ENCODE measurements around the gene NFIX.

The NFIX gene

DNA sequence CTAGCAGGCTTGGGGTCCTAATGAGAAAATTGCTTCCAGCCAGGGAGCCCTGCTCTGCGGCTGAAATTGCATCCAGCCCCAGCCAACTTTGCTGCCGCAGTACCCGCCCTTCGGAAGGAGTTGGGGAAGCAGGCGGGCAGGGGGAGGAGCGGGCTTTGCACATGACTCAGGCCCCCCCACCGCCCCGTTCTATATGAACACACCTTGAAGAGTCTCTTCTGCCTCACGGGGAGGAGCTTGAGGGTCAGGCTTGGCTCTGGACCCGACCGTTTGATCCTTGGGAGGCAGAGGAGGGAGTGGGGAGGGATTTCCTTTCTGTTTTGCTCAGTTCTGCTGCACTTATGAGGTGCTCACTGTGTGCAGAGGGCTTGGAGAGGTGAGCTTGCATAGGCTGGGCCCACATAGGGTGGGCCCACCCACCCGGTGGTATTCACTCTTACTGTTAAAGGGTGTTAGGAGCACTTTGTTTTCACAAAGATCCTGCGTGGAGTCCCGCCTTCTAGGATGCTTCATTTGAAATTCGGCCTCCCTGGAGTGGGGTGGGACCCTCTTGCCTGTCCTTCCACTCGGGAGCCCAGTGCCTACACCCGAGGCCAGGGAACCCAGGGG is 60.9 kb downstream of the NFIX start:
- DNase-seq (ENCODE audit: low spot score), result no peak

DNA sequence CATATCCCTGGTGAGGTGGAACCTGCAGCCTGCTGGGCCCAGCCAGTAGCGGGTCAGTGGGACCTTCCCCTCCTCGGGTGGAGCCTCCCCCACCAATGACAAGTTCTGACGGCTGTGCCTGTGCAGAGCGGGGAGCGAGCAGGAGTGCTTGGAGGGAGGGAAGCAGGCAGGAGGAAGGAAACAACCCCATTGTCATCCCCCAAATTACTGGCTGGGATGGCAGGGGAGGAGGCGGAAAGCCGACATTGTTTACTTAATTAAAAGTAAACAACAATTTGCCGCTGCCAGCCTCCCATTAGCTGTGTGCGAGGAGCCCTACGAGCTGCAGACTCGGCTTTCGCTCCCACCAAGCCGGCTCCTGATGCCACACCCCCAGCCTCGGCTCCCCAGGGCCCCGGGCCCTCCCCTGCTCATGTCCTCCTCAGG is 61.9 kb downstream of the NFIX start:
- DNase-seq (ENCODE audit: low spot score), result no peak

DNA sequence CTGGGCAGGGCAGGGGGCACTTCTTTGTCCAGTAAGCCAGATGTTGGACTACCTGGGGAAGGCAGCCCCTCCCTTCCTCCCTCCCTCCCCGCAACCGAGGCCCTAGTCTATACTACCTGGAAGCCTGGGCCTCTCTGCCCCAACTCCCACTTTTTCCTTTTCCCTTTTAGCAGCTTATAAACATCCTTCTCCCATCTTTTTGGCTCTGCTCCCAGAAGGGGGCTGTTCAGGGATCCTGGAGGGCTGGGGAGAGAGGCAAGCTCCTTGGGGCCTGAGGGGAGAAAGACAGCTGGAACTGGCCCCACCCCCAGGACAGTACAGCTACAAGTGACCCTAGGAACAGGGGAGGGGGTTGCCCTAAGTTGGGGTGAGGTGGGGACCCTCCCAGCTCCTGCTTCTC is 62.5 kb downstream of the NFIX start:
- no peak for DNase-seq (ENCODE audit: low spot score)

DNA sequence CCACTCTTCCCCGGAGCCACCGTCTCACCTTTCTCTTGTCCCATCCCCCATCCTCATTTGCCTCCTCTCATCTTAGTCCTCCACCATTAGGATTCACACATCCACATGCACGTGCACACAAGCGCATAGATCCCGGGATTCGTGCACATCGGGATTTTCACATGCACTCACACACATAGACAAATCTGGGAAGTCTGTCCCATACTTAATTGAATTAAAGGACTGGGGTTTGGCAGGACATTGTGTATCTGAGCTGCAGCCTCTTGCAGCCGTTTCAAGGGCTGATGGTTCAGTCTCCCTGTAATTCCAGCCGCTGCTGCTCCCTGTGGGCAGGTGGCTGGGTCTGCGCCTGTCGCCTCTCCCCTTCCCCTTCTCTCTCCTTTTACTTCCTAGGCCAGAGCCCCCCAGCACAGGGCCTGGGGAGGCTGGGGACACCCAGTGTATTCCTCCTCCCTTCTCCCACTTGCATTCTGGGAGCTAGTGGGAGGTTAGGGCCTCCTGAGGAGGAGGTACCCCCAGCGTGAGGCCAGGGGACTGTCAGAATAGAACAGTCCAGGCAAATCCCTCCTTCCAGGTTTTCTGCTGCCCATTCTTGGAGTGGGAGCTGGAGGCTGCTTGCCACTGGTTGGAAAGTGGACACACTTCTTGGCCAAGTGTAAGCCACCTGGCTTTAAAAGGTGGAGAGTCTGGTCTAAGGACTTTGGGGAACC is 63.8 kb downstream of the NFIX start:
- no peak for DNase-seq (ENCODE audit: low spot score)

DNA sequence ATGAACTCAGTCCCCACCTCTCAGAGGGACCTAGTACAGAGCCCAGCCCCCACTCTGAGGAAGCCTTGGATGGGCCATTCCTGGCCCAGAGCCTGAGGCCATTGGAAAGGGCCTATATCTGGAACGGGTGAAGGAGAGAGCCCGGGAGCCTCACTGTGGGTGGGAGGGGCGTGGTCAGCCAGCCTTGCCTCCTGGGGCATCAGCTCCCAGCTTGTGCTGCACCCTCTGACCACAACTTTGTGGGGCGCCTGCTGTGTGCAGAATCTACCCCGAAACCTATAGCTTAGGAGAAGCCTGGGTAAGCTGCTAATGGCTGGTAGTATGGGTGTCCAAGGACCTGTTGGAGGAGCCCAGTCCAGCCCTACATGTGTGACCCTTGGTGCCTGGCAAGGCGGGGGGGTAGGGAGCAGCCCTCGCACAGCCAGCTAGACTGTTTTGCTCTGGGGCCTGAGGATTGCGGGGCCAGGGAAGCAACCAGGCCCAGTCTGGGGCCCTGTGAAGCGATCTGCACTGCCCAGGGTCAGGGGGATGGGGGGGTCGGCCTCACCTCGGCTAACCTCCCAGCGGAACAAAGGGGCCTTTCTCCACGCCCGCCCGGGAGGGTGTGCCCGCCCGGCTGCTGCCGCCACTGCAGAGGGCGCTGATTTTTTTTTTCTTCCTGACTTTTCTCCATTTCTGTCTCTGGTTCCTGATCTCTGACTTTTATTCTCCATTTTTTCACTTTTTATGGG is 65.1 kb downstream of the NFIX start:
- no peak for DNase-seq (ENCODE audit: low spot score)

DNA sequence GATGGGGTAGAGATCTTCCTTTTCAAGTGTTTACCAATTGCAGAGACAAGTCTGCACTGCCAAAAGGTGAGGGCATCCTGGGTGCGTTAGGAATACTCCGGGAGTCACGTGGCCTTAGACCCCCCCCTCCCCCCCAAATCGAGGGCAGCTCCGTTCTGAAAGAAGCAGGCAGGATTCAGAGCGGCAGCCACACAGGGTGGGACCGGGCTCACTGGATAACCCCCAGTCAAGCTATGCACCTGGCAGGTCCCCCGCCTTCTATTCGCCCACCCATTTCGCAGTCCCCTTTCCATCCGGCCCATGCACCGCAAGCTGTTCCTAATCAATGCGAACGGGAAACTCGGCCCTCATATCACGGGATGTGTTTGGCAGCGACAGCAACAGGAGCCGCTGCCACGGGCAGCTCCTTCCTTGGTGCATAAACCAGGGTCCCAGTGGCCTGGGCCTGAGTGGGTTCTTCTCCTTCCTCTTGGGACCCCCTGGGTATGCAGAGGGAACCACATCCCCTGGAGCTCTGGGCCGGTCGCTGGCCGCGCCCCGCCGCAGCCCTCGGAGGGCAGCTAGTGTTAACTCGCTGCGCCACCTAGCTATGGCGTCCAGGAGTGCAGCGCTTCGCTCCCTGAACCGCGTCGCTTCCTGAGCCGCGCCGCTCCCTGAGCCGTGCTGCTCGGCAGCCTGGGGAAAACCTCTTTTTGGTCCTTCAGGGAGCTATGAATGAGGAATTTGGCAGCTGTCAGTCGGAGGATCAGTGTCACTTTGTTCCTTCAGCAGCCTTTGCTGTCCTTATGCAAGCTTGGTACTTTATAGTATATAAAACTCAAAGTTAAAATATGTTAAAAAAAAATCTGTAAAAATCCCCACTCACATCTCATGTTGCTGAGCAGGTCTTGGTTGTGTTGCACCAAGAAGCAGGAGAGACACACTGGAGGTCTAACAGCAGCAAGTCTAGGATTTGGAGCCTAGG is 66.0 kb downstream of the NFIX start:
- peak; percentile 87 for DNase-seq (ENCODE audit: low spot score)

DNA sequence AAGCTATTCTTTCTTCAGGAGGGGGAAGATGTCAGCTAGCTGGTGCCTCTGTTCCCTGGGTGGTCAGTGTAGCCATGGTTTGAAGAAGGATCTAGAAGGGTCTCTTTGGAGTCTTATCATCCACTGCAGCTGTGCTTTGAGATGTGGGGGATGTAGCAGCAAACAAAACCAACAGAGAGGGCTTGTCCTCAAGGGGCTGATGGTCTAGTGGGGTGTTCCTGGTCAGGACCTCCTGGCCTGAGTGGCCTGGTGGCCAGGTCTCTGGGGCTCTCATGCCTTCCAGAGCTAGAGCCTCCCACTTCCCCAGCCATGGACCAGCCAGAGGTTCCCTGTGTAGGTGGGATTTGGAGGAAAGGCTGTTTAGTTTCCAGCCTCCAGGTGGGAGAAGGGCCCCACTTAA is 67.0 kb downstream of the NFIX start:
- no peak for DNase-seq (ENCODE audit: low spot score)

DNA sequence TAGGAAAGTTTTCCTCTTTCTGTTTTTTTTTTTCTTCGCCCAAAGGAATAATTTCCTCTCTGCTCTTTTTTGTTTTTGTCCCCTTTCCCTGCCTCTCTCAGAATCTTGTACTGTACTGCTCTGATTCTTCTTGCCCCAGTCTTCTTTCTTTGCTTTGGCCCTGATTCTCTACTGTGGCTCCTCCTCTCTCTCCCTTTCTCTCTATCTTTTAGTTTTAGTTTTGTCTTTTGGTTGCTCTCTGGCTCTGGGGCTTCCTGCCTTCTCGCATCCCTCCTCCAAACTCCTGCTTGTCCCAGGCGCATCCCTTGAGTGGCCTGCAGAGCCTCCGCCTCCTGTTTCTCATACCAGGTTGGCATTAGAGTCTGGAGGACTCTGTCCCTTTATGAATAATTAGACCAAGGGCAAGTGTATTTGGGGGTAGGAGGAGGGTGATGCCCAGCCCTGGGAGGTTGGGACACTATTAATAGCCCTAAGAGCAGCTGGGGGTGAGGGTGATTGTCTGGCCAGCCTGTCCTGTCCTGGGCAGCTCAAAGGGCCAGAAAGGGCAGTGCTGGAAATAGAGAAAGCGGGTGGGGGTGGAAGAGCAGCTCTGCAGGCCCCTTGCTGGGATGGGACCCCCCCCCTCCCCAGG is 68.3 kb downstream of the NFIX start:
- DNase-seq (ENCODE audit: low spot score), result no peak

DNA sequence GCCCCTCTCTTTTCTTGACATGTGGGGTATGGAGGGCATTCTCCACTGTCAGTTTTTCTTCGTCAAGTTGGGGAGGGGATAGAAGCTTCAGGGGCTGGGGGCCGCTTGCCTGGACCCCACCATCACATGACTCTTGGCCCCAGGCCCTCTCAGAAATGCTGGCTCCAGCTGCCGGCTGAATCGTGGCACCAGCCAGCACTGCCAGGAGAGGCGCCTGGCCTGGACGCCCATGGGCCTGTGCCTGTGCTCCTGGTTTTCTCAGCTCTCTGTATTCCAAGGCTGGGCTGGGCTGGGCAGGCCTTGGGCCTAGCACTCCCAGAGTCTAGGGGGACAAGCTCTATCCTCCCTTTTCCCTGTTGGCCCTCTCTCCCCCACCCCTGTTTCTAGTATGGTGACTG is 68.8 kb downstream of the NFIX start:
- DNase-seq (ENCODE audit: low spot score), result no peak

DNA sequence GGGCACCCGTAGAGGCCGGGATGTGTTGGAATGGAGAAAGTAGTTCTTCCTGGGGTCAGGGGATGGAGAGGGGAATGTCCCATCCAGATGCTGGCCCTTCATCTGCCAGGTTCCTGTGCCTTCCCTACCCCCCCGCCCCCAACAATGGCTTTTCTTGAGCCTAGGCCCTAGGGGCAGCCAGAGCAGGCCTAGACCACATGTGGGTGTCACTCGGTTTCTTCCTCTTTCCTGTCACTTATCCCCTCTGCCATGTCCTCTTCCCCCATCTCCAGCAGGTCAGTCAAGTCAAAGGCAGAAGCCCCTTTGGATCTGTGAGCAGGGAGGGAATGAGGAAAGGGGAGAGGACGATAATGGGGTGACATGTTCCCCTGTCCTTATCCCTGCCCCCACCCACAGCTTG is 71.0 kb downstream of the NFIX start:
- no peak for DNase-seq (ENCODE audit: low spot score)

DNA sequence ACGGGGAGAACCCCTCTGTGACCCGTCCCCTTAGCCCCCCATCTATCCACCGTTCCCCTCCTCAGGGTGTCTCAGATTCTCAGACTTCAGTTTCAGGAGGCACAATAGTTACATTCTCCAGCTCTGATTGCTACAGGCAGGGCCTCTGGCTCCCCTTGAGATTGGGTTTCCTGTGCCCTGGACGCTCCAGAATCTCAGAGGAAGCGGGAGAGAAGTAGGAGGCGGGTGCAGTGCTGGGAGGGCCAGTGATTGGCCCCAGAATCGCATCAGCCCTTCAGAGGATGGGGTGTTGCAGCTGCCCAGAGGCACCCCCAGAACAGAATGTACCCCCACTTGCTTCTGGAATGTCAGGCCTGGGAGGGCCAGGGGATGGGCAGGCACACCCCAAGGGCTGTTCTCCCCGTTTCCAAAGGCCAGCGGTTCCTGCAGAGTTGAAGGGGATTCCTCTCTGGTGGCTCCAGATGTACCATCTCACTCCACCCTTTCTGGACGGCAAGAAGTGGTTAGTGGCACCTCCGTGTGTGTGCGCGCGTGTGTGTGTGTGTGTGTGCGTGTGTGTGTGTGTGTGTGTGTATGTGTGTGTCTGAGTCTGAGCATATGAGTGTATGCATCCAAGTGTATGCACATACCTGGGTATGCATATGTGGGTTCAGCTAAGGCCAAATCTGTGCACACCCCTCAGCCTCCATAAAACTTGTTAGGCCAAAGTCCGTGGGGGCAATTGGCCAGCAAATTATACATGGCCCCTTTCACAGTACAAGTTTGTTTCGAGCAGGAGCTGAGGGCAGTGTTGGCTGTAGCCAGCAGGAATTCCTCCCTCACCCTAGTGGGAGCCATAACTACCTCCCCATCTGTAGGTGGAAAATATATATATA is 71.9 kb downstream of the NFIX start:
- DNase-seq (ENCODE audit: low spot score), result no peak

DNA sequence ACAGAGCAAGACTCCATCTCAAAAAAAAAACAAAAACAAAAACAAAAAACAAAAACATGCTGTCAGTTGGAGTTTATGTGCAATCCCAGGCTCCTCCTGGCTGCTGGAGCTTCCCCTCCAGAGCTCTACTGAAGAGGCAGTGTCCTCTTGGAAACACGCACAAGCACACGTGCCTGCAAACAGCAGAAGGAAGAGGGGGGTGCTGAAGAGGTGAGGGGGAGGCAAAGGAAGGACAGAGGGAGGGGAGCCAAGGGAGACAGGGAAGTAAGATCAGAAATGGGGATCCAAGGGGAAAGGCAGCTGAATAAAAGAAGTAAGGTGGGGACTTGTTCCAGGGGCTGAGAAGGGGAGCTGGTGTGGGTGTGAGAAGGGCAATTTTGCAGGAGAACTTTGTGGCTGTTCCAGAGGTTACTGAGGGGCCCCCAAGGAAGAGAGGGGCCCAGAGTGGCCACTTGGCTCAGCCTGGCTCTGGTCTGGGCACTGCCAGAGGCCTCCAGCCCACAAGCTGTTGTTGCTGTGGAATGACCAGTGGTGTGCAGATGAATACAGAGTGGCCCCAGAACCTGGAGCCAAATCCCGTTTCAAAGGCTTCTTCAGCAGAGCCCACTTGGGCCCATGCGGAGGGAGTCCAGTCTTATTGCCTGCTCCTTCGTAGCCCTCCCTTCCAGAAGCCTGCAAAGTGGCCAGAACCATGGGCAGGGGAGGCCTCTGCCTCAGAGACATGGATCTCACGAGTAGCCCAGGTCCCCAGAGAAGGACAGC is 73.0 kb downstream of the NFIX start:
- no peak for DNase-seq (ENCODE audit: low spot score)

DNA sequence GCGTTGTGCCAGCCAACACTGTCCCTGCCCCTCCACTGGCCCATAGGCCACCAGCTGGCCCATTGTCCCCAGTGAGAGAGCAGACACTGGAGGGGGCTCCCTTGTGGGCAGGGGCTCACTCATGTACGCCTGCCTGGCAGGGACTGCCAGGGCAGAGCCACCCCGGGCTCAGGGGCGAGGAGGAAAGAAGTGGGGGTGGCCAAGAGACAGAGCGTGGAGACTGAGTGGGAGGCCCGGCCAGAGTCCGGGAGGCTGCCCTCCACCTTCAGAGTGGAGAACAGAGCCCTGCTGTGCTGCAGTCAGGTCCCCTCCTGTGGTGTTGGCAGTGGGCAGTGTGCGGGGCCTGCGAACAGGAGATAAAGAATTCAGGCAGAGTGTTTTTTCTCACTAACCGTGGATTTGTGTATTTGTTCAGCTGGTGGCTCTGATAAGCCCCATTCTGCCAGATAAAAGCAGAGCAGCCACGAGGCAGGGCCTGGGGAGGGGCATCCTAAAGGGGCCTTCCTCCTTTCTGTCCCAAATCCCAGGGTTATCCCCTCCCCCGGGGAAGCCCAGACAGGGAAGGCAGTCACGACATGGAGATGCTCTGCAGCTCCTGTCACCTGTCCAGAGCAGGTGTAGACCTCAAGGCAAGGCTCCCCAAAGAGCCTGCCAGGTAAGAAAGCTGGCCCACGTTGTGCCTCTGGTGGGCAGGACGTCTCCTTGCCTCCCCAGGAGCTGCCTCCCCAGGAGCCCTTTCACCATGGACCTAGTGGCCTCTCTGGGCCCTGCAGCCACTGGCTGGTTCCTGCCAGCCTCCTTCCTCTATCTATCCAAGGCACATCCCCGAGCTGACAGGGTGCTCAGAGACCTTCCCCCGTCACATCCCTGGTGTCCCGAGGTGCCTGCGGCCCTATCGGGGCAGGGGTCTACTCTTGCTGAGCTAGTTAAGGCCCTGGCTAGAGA is 74.4 kb downstream of the NFIX start:
- DNase-seq (ENCODE audit: low spot score), result no peak

DNA sequence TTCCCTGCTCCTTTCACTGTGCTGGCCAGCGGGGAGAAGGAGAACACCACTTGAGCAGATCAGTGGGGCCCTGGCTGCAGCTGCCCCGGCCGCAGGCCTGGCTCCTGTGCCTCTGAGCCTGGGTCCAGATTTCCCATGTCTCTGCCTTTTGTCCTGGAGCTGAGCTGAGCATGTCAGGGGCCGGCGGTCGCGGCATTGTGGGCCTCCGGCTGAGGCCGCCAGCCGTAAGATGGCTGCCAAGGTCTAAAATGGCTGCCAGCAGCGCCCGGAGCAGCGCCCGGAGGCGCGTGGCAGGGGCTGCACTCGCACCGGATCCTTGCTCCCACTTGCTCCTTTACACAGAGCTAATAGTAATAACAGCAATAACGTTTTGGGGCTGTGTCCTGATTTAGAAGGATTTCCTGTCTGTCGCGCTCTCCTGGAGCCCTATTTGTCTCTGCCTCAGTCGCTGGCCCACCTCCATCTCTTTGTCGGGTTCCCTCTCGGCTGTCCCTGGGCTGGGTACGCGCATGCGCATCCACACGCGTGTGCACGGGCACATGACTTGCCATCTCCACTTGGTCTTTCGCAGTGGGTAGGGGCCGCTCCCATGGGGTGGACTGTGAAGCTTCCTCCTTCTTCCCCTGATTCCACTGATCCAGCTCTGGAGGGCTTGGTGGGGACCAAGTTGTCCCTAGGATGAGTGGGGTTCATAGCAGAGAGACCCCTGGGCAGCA is 75.3 kb downstream of the NFIX start:
- no peak for DNase-seq (ENCODE audit: low spot score)

DNA sequence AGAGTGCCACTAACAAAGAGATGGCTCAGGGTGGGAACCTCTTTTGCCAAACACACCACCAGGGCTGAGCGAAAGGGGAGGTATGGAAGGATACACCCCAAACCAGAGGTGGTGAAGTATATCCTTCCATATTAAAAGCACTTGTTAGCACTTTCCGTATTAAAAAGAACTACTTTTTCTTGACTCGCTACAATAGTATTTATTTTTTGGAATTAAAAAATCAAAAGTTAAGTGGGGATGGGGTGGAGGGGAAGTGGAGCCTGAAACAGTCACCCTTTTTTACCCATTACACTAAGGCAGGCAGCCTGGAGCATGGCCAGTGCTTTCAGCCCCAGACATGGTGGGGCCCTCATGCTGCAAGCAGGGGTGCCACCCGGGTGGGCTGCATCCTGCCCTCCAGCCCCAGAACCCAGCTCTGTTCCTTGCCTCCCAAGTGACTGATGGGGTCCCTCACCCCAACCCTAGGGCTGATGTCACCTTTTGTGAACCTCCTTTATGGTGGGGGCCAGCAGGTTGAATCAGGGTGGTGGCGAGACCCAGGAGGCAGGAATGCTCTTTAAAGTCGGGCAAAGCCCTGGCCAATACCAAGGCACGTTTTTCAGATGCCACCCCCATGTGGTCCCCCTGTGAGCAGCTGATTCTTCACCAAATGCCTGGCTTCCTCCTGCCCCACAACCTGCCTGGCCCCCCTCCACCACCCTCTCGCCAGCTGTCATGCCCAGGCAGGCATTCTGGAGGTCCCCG is 76.3 kb downstream of the NFIX start:
- DNase-seq (ENCODE audit: low spot score), result no peak

DNA sequence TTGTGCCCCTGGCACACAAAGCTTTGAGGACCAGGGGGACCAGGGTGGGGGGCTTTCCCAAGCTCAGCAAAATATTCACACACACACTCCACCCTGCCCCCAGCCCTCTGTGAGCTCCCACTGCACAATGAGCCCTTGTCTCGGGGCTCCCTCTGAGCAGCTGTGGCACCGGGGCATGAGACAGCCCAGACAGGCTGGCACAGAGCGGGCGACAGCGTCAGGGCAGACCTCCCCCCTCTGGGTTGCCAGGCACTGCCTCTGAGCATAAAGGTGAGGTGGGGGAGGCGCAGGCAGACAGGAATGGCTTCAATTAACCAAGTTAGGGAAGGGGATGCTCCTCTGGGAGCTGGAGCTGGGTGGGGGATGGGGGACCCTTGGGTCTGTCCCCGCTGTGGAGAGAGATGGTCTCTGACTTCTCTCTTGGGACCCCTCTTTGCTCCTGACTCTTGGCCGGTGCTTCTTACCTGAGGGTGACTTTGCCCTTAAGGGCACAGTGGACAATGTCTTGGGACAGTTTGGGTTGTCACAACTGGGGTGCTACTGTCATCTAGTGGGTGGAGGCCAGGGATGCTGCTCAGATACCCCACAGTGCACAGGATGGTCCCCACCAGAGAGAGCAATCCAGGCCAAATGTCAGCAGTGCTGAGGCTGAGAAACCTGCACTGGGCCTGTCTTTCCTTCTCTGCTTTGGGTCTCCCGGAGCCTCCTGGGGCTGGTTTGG is 77.1 kb downstream of the NFIX start:
- DNase-seq (ENCODE audit: low spot score), result no peak

DNA sequence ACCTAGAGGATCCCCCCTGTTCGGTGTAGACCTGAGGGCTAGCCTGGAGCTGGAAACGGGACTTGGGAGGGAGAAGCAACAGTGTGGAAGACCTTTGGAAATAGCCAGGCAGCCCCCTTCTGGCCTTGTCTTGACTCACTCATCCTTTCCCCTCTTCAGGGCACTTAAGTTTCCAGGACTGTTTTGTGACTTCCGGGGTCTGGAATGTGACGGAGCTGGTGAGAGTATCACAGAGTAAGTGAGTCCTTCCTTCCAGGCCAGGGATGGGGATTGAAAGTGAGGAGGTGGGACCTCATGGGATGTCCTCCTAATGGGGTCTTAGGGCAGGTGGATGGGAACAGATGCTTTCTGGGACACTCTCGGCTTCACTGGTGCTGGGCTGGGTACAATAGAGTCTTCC is 78.0 kb downstream of the NFIX start:
- no peak for DNase-seq (ENCODE audit: low spot score)

All from ecto neural progenitor cell (in vitro differentiated cells).